Upper lobe of right lung (tissue), 1 donor: ENCODE measurements around the gene SUSD3. TPM values are rescaled to one million over a fixed set of nuclear protein-coding genes. Genes with fewer than 3 reads are reported as not detected.

Experiments used
- ATAC-seq: fragments of 200-7000 bp; cut with Tn5 transposase; one replicate; pipeline ENCODE4 v1.9.1; 2020; ENCODE audit warnings: mild to moderate bottlenecking, moderate library complexity
- DNase-seq: peaks from one replicate; pipeline ENCODE4 v3.0.0-alpha.2; 2020
- H3K27ac ChIP-seq: fragments of 200-600 bp; one replicate; pipeline ENCODE4 v1.8.0; 2022
- H3K27me3 ChIP-seq: fragments of 200-600 bp; one replicate; pipeline ENCODE4 v1.8.0; 2022; ENCODE audit warnings: mild to moderate bottlenecking
- H3K36me3 ChIP-seq: fragments of 200-600 bp; one replicate; pipeline ENCODE4 v1.8.0; 2022
- H3K4me1 ChIP-seq: fragments of 200-600 bp; one replicate; pipeline ENCODE4 v1.8.0; 2022
- H3K4me3 ChIP-seq: fragments of 200-600 bp; one replicate; pipeline ENCODE4 v1.8.0; 2022; ENCODE audit warnings: mild to moderate bottlenecking
- H3K9me3 ChIP-seq: fragments of 200-600 bp; one replicate; pipeline ENCODE4 v1.8.0; 2022
- intact Hi-C: fragments of 100-400 bp; cut with DNase I; formaldehyde crosslinking; loops from one replicate; pipeline ENCODE4 v1.11.0; 2022
- total RNA-seq: library from RNA; stranded (reverse); fragmentation: NEBNext Ultra II Directional; extraction: Animal tissue kit (Norgen Biotek cat#: 25700); gene quantifications from one replicate; pipeline ENCODE4 v1.2.1, GENCODE V29; 2021
- TF ChIP-seq, protein P1 (sequence below): fragments of 200-600 bp; IDR thresholded peaks from one replicate; pipeline ENCODE4 v1.8.0; 2022; ENCODE audit warnings: antibody characterized with exemption
- donor health status: DM: no; HTN: yes; CAD: no; lungs with severe emphysema.

SUSD3 gene
- total RNA-seq, 1 donor from 2014 or later = 4.8 TPM

DNA sequence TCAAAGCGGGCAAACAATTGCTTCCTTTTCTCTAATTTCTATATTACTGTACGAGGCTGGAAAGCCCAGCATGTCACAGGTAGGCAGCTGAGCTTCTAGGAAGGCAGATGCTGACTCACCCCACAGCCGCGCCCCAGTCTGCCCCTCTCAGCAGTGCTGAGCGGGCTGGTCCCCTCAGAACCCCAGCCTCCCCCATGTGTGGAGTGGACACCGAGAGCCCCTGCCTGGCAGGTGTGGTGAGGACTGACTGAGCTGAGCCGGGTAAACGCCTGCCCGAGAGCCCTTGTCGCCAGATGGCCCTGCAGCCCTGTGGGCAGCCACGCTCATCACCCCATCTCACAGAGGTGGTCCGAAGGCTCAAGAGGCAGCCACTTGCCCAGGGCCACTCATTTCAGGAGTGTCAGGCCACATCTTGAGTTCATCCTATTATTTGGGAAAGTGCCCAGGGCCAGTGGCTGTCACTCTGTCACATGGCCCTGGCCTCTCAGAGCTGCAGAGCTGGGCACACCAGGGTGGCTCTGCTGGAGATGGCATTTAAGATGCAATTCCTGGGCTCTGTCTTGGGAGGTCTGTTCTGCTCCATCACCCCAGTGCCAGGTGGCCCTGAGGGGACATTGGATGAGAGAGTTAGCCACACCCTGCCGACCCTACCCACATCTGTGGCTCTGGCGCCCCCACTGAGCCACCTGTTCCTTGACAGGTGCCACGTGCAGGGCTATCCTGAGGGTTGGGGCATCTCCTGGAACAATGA, 50.0 kb downstream of the SUSD3 start:
- ATAC-seq (no peak), DNase-seq (peak; percentile 63)
- no peak overlapping the region for H3K4me3 ChIP-seq
- no peak overlapping the region for H3K27ac ChIP-seq
- intact Hi-C loops = no loop called here
- peaks cover 29% of the 10 kb centered on the region for H3K36me3 ChIP-seq
- peaks cover 4% of the 10 kb centered on the region for H3K9me3 ChIP-seq
- TF ChIP-seq, protein P1, sequence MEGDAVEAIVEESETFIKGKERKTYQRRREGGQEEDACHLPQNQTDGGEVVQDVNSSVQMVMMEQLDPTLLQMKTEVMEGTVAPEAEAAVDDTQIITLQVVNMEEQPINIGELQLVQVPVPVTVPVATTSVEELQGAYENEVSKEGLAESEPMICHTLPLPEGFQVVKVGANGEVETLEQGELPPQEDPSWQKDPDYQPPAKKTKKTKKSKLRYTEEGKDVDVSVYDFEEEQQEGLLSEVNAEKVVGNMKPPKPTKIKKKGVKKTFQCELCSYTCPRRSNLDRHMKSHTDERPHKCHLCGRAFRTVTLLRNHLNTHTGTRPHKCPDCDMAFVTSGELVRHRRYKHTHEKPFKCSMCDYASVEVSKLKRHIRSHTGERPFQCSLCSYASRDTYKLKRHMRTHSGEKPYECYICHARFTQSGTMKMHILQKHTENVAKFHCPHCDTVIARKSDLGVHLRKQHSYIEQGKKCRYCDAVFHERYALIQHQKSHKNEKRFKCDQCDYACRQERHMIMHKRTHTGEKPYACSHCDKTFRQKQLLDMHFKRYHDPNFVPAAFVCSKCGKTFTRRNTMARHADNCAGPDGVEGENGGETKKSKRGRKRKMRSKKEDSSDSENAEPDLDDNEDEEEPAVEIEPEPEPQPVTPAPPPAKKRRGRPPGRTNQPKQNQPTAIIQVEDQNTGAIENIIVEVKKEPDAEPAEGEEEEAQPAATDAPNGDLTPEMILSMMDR = no peak
- H3K4me1 ChIP-seq = no peaks in the 10 kb centered on the region
- H3K27me3 ChIP-seq = no peaks in the 10 kb centered on the region

DNA sequence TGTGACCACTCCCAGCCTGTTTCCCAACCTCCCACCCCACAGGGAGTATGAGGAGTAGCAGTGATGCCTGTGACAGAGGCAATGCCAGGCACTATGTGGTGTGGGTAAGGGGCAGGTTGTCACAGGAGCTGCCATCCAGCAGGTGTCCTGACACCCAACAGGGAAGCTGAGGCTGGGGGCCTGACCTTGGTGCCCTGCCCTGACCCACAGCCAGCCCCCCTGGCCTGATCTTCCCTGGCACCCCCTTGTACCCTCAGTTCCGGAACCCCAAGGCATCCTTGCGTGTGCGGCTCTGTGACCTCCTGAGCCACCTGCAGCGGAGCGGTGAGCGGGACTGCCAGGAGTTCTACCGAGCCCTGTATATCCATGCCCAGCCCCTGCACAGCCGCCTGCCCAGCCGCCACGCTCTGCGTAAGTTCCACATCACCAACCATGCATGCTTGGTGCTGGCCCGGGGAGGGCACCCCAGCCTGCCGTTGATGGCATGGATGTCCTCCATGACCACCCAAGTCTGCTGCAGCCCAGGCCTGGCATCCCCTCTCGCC, 51.9 kb downstream of the SUSD3 start:
- Histone ChIP-seq H3K27ac (no peak overlapping the region), H3K27me3 (no peaks in the 10 kb centered on the region), H3K4me3 (no peak overlapping the region), H3K9me3 (no peaks in the 10 kb centered on the region), H3K36me3 (peaks cover 29% of the 10 kb centered on the region), H3K4me1 (peaks cover 3% of the 10 kb centered on the region)
- ATAC-seq (no peak), DNase-seq (peak; percentile 67)
- TF ChIP-seq, protein P1 = no peak
- intact Hi-C loops = no loop called here

DNA sequence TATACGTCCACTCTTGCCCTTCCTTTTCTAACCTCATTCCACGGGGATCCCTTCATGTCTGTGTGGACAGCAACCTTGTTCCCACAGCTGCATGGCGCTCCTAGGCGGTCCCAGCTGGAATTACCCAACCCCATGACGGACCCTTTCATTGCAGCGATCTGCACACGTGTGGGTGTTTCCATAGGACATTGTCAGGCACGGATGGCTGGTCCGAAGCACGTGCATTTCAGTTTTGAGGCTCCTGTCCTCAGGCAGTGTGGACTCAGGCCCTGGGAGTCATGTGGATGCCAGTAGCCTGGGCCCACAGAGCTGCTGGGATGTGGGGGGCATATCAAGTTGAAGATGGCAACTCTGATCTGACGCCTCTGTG, 52.5 kb downstream of the SUSD3 start:
- Histone ChIP-seq H3K27ac (no peak overlapping the region), H3K4me3 (no peak overlapping the region), H3K27me3 (no peaks in the 10 kb centered on the region), H3K36me3 (peaks cover 29% of the 10 kb centered on the region), H3K9me3 (no peaks in the 10 kb centered on the region), H3K4me1 (peaks cover 3% of the 10 kb centered on the region)
- no peak for ATAC-seq
- DNase-seq = peak; percentile 53
- intact Hi-C loops = no loop called here
- TF ChIP-seq, protein P1 = no peak

DNA sequence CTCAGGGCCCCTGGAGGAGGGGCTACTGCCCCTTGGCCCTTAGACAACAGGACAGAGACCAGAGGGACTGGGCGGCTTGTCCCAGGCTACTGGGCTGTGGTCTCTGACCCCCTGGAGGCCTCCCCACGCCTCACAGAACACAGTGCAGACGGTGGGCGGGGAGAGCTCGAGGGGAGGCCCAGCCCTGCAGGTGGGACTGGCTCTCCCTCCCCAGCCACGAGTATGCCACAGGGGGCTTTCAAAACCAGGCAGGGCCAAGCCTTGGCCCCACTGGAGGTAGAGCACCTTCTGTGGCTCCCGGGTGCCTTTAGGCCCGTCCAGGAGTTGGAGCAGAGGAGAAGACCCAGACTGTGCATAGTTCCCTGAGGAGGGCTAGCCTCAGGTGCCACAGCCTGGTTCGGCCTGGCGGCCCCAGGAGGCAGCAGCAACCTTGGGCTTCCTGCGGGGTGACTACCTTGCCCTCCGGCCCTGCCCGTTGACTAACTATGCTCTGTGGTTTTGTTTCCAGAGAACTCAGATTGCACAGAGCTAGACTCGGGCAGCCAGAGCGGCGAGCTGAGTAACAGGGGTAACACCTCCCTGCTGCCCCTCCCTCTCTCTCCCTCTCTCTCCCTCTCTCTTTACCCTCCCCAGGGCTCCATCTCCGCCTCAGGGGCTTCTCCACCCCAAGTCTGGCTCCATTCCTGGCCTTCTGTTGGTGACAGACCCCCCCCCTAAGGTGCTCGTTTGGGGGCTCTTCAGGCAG, 53.0 kb downstream of the SUSD3 start:
- ATAC-seq (no peak), DNase-seq (peak; percentile 68)
- Histone ChIP-seq H3K27me3 (no peaks in the 10 kb centered on the region), H3K36me3 (peaks cover 29% of the 10 kb centered on the region), H3K4me1 (peaks cover 8% of the 10 kb centered on the region), H3K27ac (no peak overlapping the region), H3K4me3 (no peak overlapping the region), H3K9me3 (no peaks in the 10 kb centered on the region)
- intact Hi-C loops = no loop called here
- TF ChIP-seq, protein P1 = no peak

DNA sequence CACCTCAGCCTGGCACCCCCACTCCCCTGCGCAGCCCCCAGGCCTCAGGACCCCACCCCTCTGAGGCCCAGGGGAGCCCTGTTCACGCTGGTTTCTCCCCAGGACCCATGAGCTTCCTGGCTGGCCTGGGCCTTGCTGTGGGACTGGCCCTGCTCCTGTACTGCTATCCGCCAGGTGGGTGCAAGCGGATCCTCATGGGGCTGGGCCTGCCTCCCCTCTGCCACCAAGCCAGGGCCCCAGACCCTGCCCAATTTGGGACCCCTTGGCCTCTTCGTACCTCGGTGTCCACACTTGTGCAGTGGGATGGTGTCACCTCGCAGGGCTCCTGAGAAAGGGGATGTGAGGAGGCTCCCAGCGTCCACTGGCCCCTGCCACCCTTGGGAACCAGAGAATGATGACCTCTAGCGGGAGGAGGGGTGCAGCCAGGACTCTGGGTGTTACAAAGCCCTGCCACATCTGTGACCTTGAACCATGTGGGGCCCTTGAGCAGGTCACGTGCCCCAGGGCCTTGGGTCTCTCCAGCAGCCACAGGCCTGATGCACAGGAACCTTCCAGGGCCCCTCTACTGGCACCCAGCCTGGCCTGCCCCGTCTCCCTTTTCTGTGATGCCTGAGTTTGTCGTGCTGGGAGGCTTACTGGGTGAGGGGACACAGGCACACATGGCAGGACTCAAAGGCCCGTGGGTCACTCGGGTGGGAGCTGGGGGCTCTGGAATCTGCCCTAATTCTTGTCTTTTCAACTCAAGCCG, 53.8 kb downstream of the SUSD3 start:
- TF ChIP-seq, protein P1 = no peak
- no peak for ATAC-seq
- DNase-seq = peak; percentile 64
- intact Hi-C loops = no loop called here
- Histone ChIP-seq H3K36me3 (peaks cover 29% of the 10 kb centered on the region), H3K4me3 (no peak overlapping the region), H3K9me3 (no peaks in the 10 kb centered on the region), H3K27ac (no peak overlapping the region), H3K4me1 (peaks cover 11% of the 10 kb centered on the region), H3K27me3 (no peaks in the 10 kb centered on the region)
